Uterus (tissue), 2 donors: ENCODE results near the gene COL5A1.

Experiments used
- POLR2A ChIP-seq, 2 donors: fragments of 450-650 bp; IDR thresholded peaks; one replicate each; pipeline ENCODE4 v1.6.1; 2016; ENCODE audit warnings: antibody characterized with exemption in 2 of 2, mild to moderate bottlenecking in 1 of 2, moderate library complexity in 1 of 2
- TF ChIP-seq, protein P1 (sequence below), 4 experiments: fragments of 200-600 bp in 2 of 4; fragments of 450-650 bp in 2 of 4; sonication (generic) in 2 of 4; IDR thresholded peaks; one replicate each; pipeline ENCODE4 v1.5.1; 2016 to 2019; ENCODE audit warnings: antibody characterized with exemption in 4 of 4, mild to moderate bottlenecking in 2 of 4, moderate library complexity in 1 of 4

GRCh38 chr9:134636149-134636507 lies 5.5 kb upstream of the COL5A1 start:
- TF ChIP-seq, protein P1, sequence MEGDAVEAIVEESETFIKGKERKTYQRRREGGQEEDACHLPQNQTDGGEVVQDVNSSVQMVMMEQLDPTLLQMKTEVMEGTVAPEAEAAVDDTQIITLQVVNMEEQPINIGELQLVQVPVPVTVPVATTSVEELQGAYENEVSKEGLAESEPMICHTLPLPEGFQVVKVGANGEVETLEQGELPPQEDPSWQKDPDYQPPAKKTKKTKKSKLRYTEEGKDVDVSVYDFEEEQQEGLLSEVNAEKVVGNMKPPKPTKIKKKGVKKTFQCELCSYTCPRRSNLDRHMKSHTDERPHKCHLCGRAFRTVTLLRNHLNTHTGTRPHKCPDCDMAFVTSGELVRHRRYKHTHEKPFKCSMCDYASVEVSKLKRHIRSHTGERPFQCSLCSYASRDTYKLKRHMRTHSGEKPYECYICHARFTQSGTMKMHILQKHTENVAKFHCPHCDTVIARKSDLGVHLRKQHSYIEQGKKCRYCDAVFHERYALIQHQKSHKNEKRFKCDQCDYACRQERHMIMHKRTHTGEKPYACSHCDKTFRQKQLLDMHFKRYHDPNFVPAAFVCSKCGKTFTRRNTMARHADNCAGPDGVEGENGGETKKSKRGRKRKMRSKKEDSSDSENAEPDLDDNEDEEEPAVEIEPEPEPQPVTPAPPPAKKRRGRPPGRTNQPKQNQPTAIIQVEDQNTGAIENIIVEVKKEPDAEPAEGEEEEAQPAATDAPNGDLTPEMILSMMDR (IDR thresholded peaks at IDR 0.05) = no peak
- TF ChIP-seq POLR2A (IDR thresholded peaks at IDR 0.05) = no peak
